HG03097 (cell line): ENCODE measurements around the gene ARAP3.

ENCODE experiments used
- ATAC-seq: cut with Tn5 transposase; IDR thresholded peaks from one replicate; pipeline ENCODE4 v1.9.1; 2021; ENCODE audit not compliant: unreplicated experiment, low FRiP score

The ARAP3 gene

GRCh38 chr5:141674747-141675146 lies 7.3 kb downstream of the ARAP3 start:
- ATAC-seq = no peak

DNA sequence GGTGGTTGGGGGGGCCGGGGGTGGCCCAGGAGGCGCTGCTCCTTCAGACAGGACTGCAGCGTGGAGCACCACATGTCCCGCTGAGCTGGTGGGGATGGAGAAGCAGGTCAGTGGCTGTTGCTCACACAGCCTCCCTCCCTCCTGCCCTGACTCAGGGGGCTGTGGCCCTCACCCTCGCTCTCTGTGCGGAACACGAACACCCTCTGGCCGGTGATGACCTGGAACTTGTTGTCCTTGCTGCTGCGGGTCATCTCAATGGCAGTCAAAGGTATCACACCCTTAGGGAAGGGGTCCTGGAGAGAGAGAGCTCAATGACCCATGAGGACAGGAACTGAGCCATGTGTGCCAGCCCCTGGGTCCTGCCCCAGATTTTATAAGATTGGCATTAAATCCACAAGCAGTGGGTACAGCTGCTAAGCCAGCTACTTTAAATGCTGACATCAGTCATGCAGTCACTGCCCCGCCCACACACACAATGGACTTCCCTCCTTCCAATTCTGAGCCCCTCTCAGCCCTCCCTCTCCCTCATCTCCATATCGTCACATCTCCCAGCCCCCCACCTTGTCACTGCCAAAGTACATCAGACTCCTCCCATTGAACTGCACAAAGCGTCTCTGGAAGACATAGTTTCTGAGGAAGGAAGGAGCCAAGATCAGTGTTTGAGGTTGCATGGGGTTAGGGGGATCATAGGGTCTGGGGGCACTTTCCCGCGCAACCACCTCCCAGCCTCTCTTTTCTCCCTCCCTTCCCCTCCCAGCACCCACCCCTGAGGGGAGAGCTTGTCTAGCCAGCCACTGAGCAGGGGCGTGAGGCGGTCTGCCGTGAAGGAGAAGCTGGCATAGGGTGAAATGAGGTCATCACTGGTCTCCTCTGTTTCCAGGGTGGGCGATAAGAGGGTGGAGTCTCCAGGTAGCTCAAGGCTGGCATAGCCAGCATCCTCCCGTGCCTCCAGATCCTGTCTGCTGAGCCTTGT lies 8.9 kb downstream of the ARAP3 start:
- ATAC-seq = no peak

- ATAC-seq = no peak
These were observed 9.8 kb downstream of the ARAP3 start for GRCh38 chr5:141672071-141672840.

DNA sequence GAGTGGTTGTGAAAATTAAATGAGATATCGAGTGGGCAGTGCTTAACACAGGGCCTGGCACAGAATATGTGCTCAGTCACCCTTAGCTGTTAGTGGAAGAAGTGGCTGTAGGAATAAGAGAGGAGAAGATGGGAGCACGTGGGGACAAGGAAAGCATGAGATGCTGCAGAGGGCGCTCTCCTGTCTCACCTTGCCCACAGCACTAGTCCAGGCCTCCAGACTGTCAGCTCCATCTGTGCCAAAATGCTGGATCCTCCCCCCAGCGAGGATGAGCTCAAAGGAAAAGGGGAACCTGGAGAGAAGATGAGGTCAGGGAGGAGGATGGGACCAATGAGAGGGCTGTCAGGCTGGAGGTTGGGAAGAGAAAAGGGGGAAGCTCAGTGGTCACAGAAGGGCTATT lies 12.5 kb downstream of the ARAP3 start:
- no peak for ATAC-seq

- ATAC-seq = no peak
These were observed 13.3 kb downstream of the ARAP3 start for GRCh38 chr5:141668601-141669265.

GRCh38 chr5:141665995-141666940 lies 15.8 kb downstream of the ARAP3 start:
- no peak for ATAC-seq

DNA sequence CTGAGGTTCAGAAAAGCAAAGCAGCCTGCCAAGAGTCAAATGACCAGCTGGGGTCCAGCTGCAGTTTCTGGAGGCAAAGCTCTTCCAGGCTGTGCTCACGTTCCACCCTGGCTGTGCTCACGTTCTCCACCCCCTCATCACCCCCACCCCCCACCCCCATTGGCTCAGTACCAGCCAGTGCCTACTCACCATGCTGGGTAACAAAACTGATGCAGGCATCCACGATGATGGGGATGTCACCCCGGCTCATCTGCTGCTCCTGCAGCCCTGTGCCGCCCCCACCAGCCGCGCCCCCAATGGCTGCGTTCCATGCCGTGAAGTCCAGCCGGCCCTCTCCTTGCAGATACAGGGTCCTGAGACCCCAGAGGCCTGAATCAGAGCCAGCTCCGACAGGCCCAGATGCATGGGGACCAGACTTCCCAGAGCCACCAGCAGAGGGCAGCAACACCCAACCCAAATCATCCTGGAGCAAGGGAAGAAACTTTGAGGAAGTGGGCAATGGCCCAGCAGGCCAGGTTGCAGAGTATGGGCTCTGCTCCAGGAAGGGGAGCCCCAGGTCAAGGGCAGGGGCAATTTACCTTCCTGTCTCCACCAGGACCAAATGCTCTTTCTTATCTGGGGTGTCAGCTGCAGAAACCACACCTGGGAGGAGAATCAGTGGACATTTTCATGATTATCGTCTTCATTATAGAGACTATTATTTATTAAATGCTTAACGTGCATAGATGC lies 17.1 kb downstream of the ARAP3 start:
- peak; percentile 97 for ATAC-seq

DNA sequence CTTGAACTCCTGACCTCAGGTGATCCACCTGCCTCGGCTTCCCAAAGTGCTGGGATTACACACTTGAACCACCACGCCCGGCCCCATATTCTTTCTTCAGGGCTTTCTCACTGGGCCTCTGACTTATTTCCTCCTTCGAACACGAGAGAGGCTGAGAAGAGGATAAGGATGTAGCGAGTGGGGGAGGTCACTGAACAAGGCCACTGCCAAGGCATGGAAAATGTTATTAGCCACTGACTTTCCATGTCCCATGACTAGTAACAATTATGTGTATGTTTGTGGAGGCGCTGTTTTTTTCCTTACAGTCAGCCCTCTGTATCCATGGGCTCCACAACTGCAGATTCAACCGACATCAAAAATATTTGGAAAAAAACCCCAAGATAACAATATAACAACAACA lies 18.5 kb downstream of the ARAP3 start:
- ATAC-seq = no peak

- ATAC-seq = no peak
These were observed 20.0 kb downstream of the ARAP3 start for GRCh38 chr5:141662028-141662427.

- ATAC-seq = no peak
These were observed 24.0 kb downstream of the ARAP3 start for GRCh38 chr5:141657937-141658545.

GRCh38 chr5:141657404-141657803 lies 24.6 kb downstream of the ARAP3 start:
- no peak for ATAC-seq

DNA sequence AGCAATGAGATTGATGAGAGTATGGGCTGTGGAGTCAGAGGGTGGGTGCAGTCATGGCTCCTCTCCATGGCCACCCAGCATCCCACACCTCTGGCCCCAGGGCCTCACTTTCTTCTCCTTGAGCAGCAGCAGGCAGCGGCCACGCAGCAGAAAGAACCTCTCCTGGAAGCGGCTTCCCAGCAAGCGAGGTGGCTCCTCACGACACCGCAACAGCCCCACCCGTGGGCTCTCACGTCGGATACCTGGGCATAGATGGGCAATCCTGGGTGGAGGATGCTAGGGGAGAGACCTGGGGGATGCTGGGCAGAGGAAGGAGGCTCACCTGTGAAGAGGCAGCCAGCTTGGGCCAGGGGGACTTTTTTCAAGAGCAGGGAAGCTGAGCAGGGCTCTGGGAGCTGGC lies 25.6 kb downstream of the ARAP3 start:
- ATAC-seq = no peak

GRCh38 chr5:141655020-141655419 lies 27.0 kb downstream of the ARAP3 start:
- ATAC-seq = no peak

- ATAC-seq = no peak
These were observed 27.7 kb downstream of the ARAP3 start for GRCh38 chr5:141654298-141654697.

- no peak for ATAC-seq
These were observed 30.3 kb downstream of the ARAP3 start for GRCh38 chr5:141651728-141652105.

DNA sequence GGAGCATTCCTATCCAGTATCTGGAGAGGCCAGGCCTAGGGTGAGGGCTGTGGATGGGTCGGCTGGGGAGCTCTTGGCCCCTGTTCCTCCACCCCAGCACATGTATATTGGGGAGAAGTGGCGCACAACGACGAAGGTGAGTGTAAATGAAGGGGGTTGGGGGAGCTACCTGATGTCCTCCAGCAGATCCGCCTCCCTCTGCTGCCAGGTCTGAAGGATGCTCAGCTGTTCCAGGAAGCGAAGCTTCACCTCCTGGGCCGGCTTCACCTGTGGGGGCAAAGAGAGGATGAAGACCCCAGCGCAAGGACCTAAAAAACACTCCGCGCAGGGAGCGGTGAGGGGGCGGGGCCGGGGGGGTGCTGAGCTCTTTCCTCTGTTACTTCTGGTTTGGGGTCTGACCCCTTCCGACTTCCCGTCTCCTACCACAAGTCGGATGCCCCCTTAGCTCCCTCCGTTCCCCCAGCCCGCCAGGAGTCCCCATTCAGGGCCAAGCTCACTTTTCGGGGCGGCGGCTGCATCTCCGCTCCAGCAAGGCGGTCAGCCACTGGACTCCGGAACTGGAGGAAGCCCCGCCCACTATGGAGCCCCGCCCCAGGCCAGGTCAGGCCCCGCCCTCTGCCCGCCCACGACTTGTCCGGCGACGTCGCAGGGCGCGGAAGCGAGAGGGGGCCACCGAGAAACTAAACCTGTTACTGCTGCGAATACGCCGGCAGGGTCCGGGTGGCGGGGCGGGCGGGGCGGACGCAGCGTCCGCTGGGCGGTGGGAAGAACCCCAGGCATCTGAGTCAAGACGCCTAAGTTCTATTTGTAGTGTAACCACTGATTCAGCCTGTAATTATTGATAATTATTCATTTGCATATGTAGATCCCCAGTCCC lies 30.9 kb downstream of the ARAP3 start, which contains the start of gene FCHSD1:
FCHSD1 (minus strand) TSS at position 568 of the 877 bp plus-strand sequence; CDS start at position 518, 50 bp downstream.
- ATAC-seq = peak; percentile 90

DNA sequence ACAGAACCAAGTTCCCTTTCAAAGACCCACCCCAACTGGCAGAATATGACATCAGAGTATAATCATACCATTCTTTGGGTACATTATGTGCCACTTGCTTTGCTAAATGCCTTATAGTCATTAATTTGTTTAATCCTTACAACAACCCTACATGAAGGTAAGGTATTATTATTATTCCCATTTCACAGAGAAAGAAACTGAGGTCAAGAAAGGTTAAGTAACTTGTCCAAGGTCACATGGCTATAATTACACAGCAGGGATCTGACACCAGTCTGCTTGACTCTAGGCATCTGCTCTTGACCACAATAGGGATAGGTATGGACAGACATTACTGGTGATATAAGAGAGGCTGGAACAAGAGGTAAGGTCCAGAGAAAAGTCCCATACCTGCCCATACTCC lies 32.1 kb downstream of the ARAP3 start:
- no peak for ATAC-seq
